Trophoblast cell (in vitro differentiated cells and primary cell): ENCODE data around the gene PLA2G4A.

Experiments
- DNase-seq, 2 donors: peaks; one replicate each; pipeline ENCODE4 v3.0.0-alpha.2; 2016
- H2AFZ ChIP-seq: 2 replicates; pipeline ENCODE4 v1.6.1; 2013; ENCODE audit warnings: low read length, moderate library complexity, mild to moderate bottlenecking; ENCODE audit not compliant: insufficient read depth, poor library complexity
- H2AK5ac ChIP-seq: 2 replicates; pipeline ENCODE4 v1.6.1; 2013; ENCODE audit warnings: mild to moderate bottlenecking, low read length
- H2BK120ac ChIP-seq: 2 replicates; pipeline ENCODE4 v1.6.1; 2013; ENCODE audit warnings: low read length, mild to moderate bottlenecking, moderate library complexity; ENCODE audit not compliant: insufficient read depth, poor library complexity
- H2BK12ac ChIP-seq: 2 replicates; pipeline ENCODE4 v1.6.1; 2013; ENCODE audit warnings: mild to moderate bottlenecking, low read length, moderate library complexity
- H2BK5ac ChIP-seq: 2 replicates; pipeline ENCODE4 v1.6.1; 2013; ENCODE audit warnings: low read length, low read depth, moderate library complexity, mild to moderate bottlenecking; ENCODE audit not compliant: poor library complexity
- H3K14ac ChIP-seq: 2 replicates; pipeline ENCODE4 v1.6.1; 2013; ENCODE audit warnings: mild to moderate bottlenecking, low read length
- H3K18ac ChIP-seq: 2 replicates; pipeline ENCODE4 v1.6.1; 2013; ENCODE audit warnings: mild to moderate bottlenecking, low read length
- H3K23ac ChIP-seq: 2 replicates; pipeline ENCODE4 v1.6.1; 2013; ENCODE audit warnings: low read length
- H3K27ac ChIP-seq: 2 replicates; pipeline ENCODE4 v1.5.1; 2013; ENCODE audit warnings: low read depth, mild to moderate bottlenecking, inconsistent platforms, low read length, moderate library complexity
- H3K27me3 ChIP-seq: 2 replicates; pipeline ENCODE4 v1.6.1; 2013; ENCODE audit warnings: inconsistent platforms, mild to moderate bottlenecking, low read length, moderate library complexity; ENCODE audit not compliant: insufficient read depth
- H3K36me3 ChIP-seq, 2 experiments: 1 replicate in 1 of 2; 2 replicates in 1 of 2; pipeline ENCODE4 v1.6.1; 2013; ENCODE audit warnings: low read length in 2 of 2, mild to moderate bottlenecking in 2 of 2, moderate library complexity in 1 of 2; ENCODE audit not compliant: insufficient read depth in 2 of 2, control insufficient read depth in 1 of 2
- H3K4ac ChIP-seq: 2 replicates; pipeline ENCODE4 v1.6.1; 2013; ENCODE audit warnings: low read depth, mild to moderate bottlenecking, low read length, moderate library complexity
- H3K4me1 ChIP-seq, 2 experiments: 1 replicate in 1 of 2; 2 replicates in 1 of 2; pipeline ENCODE4 v1.6.1; 2013; ENCODE audit warnings: low read length in 2 of 2, mild to moderate bottlenecking in 2 of 2, moderate library complexity in 1 of 2; ENCODE audit not compliant: insufficient read depth in 2 of 2, control insufficient read depth in 1 of 2
- H3K4me2 ChIP-seq: 2 replicates; pipeline ENCODE4 v1.6.1; 2013; ENCODE audit warnings: inconsistent platforms, mild to moderate bottlenecking, low read length, moderate library complexity
- H3K4me3 ChIP-seq: 2 replicates; pipeline ENCODE4 v1.5.1; 2013; ENCODE audit warnings: mild to moderate bottlenecking, low read depth, low read length, inconsistent platforms
- H3K79me1 ChIP-seq: one replicate; pipeline ENCODE4 v1.6.1; 2013; ENCODE audit warnings: low read length
- H3K79me2 ChIP-seq: 2 replicates; pipeline ENCODE4 v1.6.1; 2013; ENCODE audit warnings: low read length, mild to moderate bottlenecking; ENCODE audit not compliant: control insufficient read depth, insufficient read depth, poor library complexity
- H3K9ac ChIP-seq: 2 replicates; pipeline ENCODE4 v1.6.1; 2013; ENCODE audit warnings: mild to moderate bottlenecking, low read length
- H3K9me3 ChIP-seq: 2 replicates; pipeline ENCODE4 v1.6.1; 2013; ENCODE audit warnings: low read depth, mild to moderate bottlenecking, control low read depth, inconsistent platforms, low read length; ENCODE audit not compliant: insufficient read depth
- H4K12ac ChIP-seq: 2 replicates; pipeline ENCODE4 v1.6.1; 2013; ENCODE audit warnings: low read depth, mild to moderate bottlenecking, low read length, moderate library complexity
- H4K8ac ChIP-seq: 2 replicates; pipeline ENCODE4 v1.6.1; 2013; ENCODE audit warnings: low read depth, mild to moderate bottlenecking, low read length, moderate library complexity
- H4K91ac ChIP-seq: one replicate; pipeline ENCODE4 v1.6.1; 2013; ENCODE audit warnings: low read depth, mild to moderate bottlenecking, low read length, moderate library complexity
- WGBS: extraction: QIAGEN DNeasy Blood & Tissue Kit; methylation state at CpG from one replicate; pipeline ENCODE4 v1.1.7; 2013; ENCODE audit warnings: missing lambda C conversion rate; ENCODE audit not compliant: insufficient read length, insufficient coverage; ENCODE audit errors: extremely low coverage; 5-methylcytosine and 5-hydroxymethylcytosine counted together

PLA2G4A gene

DNA sequence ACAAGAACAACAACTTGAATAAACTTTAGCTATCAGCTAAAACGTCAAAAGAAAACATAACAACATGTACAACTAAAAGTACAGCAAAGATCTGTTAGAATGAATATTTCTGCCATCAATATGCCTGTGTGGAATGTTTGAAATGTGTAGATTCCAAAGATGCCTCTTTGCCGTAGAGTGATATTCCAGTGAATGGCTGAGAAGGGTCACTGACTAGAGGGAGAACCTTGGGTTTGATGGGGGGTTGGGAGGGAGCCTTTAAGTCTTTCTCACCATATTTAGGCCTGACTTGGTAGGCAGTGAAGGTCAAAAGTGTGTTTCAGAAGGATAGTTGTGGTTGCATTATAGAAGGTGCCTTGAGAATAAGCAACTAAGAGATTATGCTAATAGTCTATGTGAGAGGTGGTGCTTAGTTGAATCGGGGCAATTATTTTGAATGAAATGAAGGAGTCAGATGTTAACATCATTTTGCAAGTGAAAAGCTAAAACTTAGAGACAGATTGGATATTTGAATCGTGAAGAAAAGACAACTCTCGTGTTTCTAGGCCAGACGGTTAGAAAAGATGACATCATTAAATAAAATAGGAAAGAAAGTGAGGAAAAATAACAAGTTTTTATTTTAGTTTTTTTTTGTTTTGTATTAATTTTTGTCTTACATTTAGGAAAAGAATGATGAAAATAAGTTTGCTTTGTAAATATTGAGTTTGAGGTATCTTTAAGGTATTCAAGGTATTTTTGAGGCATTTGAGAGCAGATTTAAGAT is 53.8 kb downstream of the PLA2G4A start:
- H3K79me1 ChIP-seq, result no peaks in the 10 kb centered on the region
- no peak overlapping the region for H3K27ac ChIP-seq
- no peak overlapping the region for H3K23ac ChIP-seq
- H3K18ac ChIP-seq, result no peak overlapping the region
- no peak overlapping the region for H2BK120ac ChIP-seq
- H2BK12ac ChIP-seq, result no peak overlapping the region
- no peaks in the 10 kb centered on the region for H3K79me2 ChIP-seq
- no peaks in the 10 kb centered on the region for H3K4me1 ChIP-seq
- WGBS, result no CpG with 5 or more reads among the region's 6 CpGs
- no peak overlapping the region for H4K8ac ChIP-seq
- H3K4me3 ChIP-seq, result no peak overlapping the region
- no peak overlapping the region for H2BK5ac ChIP-seq
- no peak overlapping the region for H2AFZ ChIP-seq
- no peaks in the 10 kb centered on the region for H3K9me3 ChIP-seq
- no peak overlapping the region for H4K91ac ChIP-seq
- no peak overlapping the region for H3K4ac ChIP-seq
- H3K9ac ChIP-seq, result no peak overlapping the region
- H3K27me3 ChIP-seq, result no peaks in the 10 kb centered on the region
- no peak overlapping the region for H2AK5ac ChIP-seq
- DNase-seq, result peak in 1 of 2 donors; percentile 18
- no peak overlapping the region for H3K4me2 ChIP-seq
- no peak overlapping the region for H4K12ac ChIP-seq
- no peak overlapping the region for H3K14ac ChIP-seq
- H3K36me3 ChIP-seq, result no peaks in the 10 kb centered on the region

DNA sequence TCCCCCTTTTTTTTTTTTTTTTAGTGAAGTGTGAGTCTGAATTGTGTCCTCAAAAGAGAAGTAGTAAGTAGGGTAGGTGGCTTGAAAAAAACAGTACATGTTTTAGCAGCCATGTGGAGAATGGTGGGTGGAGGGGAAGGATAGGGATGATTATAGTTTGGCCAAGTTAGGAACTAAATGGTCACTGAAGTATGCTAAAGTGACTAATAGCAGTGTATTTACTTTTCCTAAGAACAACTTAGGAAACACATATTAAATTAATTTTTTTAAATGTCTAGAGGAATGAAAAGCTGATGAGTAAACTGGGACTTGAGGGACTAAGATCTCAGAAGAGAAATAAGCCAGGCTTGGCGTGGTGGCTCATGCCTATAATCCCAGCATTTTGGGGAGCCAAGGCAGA is 55.5 kb downstream of the PLA2G4A start:
- Histone ChIP-seq H2BK5ac (no peak overlapping the region), H3K4me3 (no peak overlapping the region), H3K79me1 (no peaks in the 10 kb centered on the region), H3K9ac (no peak overlapping the region), H2BK12ac (no peak overlapping the region), H3K4ac (no peak overlapping the region), H3K14ac (no peak overlapping the region), H2AK5ac (no peak overlapping the region), H3K23ac (no peak overlapping the region), H3K27ac (no peak overlapping the region), H4K8ac (no peak overlapping the region), H3K4me2 (no peak overlapping the region), H3K27me3 (no peaks in the 10 kb centered on the region), H4K91ac (no peak overlapping the region), H3K4me1 (no peaks in the 10 kb centered on the region), H3K9me3 (no peaks in the 10 kb centered on the region), H3K18ac (no peak overlapping the region), H3K36me3 (no peaks in the 10 kb centered on the region), H3K79me2 (no peaks in the 10 kb centered on the region), H2BK120ac (no peak overlapping the region), H4K12ac (no peak overlapping the region), H2AFZ (no peak overlapping the region)
- WGBS, result no CpG with 5 or more reads among the region's 1 CpG
- DNase-seq, result no peak

DNA sequence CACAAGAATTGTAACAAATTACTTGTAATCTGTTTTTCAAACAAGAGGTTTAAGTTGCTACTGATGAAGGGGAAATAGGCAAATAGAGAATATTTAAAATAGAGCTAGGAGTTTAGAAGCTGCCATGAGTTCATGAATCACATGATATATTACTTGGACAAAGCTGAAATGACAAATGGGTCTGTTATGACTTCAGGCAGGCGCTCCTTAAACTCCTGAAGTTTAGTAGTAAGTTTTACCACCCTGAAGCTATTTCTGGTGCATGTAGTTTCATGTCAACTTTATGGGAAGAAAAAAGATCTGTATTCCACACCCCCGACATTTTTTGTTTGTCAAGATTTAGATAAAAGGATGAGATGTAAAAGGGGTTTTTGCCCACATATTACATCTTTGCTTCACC is 58.5 kb downstream of the PLA2G4A start:
- no peaks in the 10 kb centered on the region for H3K79me2 ChIP-seq
- H3K27ac ChIP-seq, result no peak overlapping the region
- no peaks in the 10 kb centered on the region for H3K4me1 ChIP-seq
- H3K36me3 ChIP-seq, result no peaks in the 10 kb centered on the region
- H3K4me2 ChIP-seq, result no peak overlapping the region
- no peak overlapping the region for H3K23ac ChIP-seq
- H3K27me3 ChIP-seq, result no peaks in the 10 kb centered on the region
- no peak overlapping the region for H2BK5ac ChIP-seq
- no peak overlapping the region for H3K18ac ChIP-seq
- DNase-seq, result no peak
- no peak overlapping the region for H2AFZ ChIP-seq
- no peak overlapping the region for H3K14ac ChIP-seq
- no peak overlapping the region for H4K91ac ChIP-seq
- no peak overlapping the region for H2AK5ac ChIP-seq
- no peak overlapping the region for H2BK120ac ChIP-seq
- H4K8ac ChIP-seq, result no peak overlapping the region
- H3K9me3 ChIP-seq, result no peaks in the 10 kb centered on the region
- no peak overlapping the region for H3K4ac ChIP-seq
- H3K79me1 ChIP-seq, result no peaks in the 10 kb centered on the region
- H3K9ac ChIP-seq, result no peak overlapping the region
- H4K12ac ChIP-seq, result no peak overlapping the region
- H3K4me3 ChIP-seq, result no peak overlapping the region
- no peak overlapping the region for H2BK12ac ChIP-seq
- no CpG with 5 or more reads among the region's 2 CpGs for WGBS

DNA sequence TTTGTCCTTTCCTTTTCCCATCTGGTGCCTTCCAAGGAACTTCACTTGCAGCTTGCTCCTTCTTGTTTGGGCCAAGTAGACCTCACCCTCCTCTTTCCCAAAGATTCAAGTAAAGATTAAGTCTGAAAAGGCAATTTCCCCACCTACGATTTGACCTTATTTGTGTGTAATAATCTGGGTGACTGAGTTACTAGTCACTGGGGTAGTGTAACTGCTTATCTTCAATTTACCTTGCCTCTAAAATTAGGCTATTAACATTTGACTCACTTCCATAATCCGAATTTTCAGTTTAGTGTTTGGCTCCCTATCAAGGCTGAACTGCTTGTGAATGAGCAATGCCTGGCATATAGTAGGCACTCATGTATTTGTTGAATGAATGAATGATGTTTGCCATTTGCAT is 59.6 kb downstream of the PLA2G4A start:
- Histone ChIP-seq H2BK120ac (no peak overlapping the region), H3K4me1 (no peaks in the 10 kb centered on the region), H4K8ac (no peak overlapping the region), H3K79me2 (no peaks in the 10 kb centered on the region), H3K14ac (no peak overlapping the region), H3K79me1 (no peaks in the 10 kb centered on the region), H3K27ac (no peak overlapping the region), H3K18ac (no peak overlapping the region), H3K4ac (no peak overlapping the region), H3K36me3 (no peaks in the 10 kb centered on the region), H2BK5ac (no peak overlapping the region), H2AK5ac (no peak overlapping the region), H4K12ac (no peak overlapping the region), H3K4me2 (no peak overlapping the region), H3K9ac (no peak overlapping the region), H3K27me3 (no peaks in the 10 kb centered on the region), H4K91ac (no peak overlapping the region), H2AFZ (no peak overlapping the region), H3K9me3 (no peaks in the 10 kb centered on the region), H3K4me3 (no peak overlapping the region), H3K23ac (no peak overlapping the region), H2BK12ac (no peak overlapping the region)
- WGBS, result no CpG with 5 or more reads among the region's 2 CpGs
- DNase-seq, result no peak
